WTC11 (cell line): ENCODE measurements around the gene SLC22A31.

Experiments used
- CREB1 ChIP-seq: sonication (generic); formaldehyde crosslinking; IDR thresholded peaks from 2 replicates; pipeline ENCODE4 v1.8.0; 2023; ENCODE audit warnings: mild to moderate bottlenecking, missing genetic modification reagents
- ZNF219 ChIP-seq: sonication (generic); formaldehyde crosslinking; IDR thresholded peaks from 2 replicates; pipeline ENCODE4 v1.8.0; 2023; ENCODE audit warnings: missing genetic modification reagents, mild to moderate bottlenecking, borderline replicate concordance
- TF ChIP-seq, protein P1 (sequence below): fragments of 200-600 bp; IDR thresholded peaks from 2 replicates; pipeline ENCODE4 v1.8.0; 2022; ENCODE audit warnings: antibody characterized with exemption
- TF ChIP-seq, protein P2 (sequence below): sonication (generic); formaldehyde crosslinking; IDR thresholded peaks from 2 replicates; pipeline ENCODE4 v1.8.0; 2023; ENCODE audit warnings: mild to moderate bottlenecking, missing genetic modification reagents

- TF ChIP-seq, protein P1, sequence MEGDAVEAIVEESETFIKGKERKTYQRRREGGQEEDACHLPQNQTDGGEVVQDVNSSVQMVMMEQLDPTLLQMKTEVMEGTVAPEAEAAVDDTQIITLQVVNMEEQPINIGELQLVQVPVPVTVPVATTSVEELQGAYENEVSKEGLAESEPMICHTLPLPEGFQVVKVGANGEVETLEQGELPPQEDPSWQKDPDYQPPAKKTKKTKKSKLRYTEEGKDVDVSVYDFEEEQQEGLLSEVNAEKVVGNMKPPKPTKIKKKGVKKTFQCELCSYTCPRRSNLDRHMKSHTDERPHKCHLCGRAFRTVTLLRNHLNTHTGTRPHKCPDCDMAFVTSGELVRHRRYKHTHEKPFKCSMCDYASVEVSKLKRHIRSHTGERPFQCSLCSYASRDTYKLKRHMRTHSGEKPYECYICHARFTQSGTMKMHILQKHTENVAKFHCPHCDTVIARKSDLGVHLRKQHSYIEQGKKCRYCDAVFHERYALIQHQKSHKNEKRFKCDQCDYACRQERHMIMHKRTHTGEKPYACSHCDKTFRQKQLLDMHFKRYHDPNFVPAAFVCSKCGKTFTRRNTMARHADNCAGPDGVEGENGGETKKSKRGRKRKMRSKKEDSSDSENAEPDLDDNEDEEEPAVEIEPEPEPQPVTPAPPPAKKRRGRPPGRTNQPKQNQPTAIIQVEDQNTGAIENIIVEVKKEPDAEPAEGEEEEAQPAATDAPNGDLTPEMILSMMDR: no peak
- TF ChIP-seq, protein P2, sequence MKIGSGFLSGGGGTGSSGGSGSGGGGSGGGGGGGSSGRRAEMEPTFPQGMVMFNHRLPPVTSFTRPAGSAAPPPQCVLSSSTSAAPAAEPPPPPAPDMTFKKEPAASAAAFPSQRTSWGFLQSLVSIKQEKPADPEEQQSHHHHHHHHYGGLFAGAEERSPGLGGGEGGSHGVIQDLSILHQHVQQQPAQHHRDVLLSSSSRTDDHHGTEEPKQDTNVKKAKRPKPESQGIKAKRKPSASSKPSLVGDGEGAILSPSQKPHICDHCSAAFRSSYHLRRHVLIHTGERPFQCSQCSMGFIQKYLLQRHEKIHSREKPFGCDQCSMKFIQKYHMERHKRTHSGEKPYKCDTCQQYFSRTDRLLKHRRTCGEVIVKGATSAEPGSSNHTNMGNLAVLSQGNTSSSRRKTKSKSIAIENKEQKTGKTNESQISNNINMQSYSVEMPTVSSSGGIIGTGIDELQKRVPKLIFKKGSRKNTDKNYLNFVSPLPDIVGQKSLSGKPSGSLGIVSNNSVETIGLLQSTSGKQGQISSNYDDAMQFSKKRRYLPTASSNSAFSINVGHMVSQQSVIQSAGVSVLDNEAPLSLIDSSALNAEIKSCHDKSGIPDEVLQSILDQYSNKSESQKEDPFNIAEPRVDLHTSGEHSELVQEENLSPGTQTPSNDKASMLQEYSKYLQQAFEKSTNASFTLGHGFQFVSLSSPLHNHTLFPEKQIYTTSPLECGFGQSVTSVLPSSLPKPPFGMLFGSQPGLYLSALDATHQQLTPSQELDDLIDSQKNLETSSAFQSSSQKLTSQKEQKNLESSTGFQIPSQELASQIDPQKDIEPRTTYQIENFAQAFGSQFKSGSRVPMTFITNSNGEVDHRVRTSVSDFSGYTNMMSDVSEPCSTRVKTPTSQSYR (CRISPR knock-in tag): no peak
- no peak for TF ChIP-seq CREB1 (CRISPR knock-in tag)
- TF ChIP-seq ZNF219 (CRISPR knock-in tag): no peak
Measured at GRCh38 chr16:89175280-89176146, 24.8 kb downstream of the SLC22A31 start.
